Liver (tissue), 9 donors: Measurements from ENCODE around the gene RAP1GAP2. TPM values are rescaled to one million over a fixed set of nuclear protein-coding genes. Genes with fewer than 3 reads are reported as not detected.

Experiments
- DNase-seq: peaks from one replicate; pipeline ENCODE4 v3.0.0-alpha.2; 2017; ENCODE audit warnings: low spot score
- H3K27ac ChIP-seq, 2 donors: one replicate each; pipeline ENCODE4 v1.7.0; 2013; ENCODE audit warnings: inconsistent platforms in 2 of 2, low read length in 2 of 2, control low read depth in 1 of 2, low read depth in 1 of 2, mild to moderate bottlenecking in 1 of 2
- H3K27me3 ChIP-seq, 4 donors: one replicate each; pipeline versions ENCODE4 v1.6.1 to v1.7.0; 2013; ENCODE audit warnings: low read length in 3 of 4, inconsistent platforms in 1 of 4, mild to moderate bottlenecking in 1 of 4, moderate library complexity in 1 of 4; ENCODE audit not compliant: control insufficient read depth in 4 of 4, insufficient read depth in 4 of 4
- H3K36me3 ChIP-seq, 4 donors: one replicate each; pipeline versions ENCODE4 v1.6.1 to v1.7.0; 2013; ENCODE audit warnings: low read length in 3 of 4, mild to moderate bottlenecking in 3 of 4, low read depth in 1 of 4, moderate library complexity in 1 of 4; ENCODE audit not compliant: control insufficient read depth in 4 of 4, insufficient read depth in 3 of 4
- H3K4me1 ChIP-seq, 4 donors: one replicate each; pipeline versions ENCODE4 v1.6.1 to v1.7.0; 2013; ENCODE audit warnings: low read length in 3 of 4, mild to moderate bottlenecking in 3 of 4, moderate library complexity in 1 of 4; ENCODE audit not compliant: control insufficient read depth in 4 of 4, insufficient read depth in 4 of 4
- H3K4me3 ChIP-seq, 3 donors: one replicate each; pipeline versions ENCODE4 v1.6.1 to v1.7.0; 2013; ENCODE audit warnings: low read length in 3 of 3, control low read depth in 1 of 3, low read depth in 1 of 3, mild to moderate bottlenecking in 1 of 3
- H3K9ac ChIP-seq, 2 donors: one replicate each; pipeline ENCODE4 v1.7.0; 2013; ENCODE audit warnings: low read length in 2 of 2, mild to moderate bottlenecking in 2 of 2, moderate library complexity in 2 of 2, control low read depth in 1 of 2, low read depth in 1 of 2
- H3K9me3 ChIP-seq, 4 donors: one replicate each; pipeline versions ENCODE4 v1.6.1 to v1.7.0; 2013; ENCODE audit warnings: low read length in 3 of 4; ENCODE audit not compliant: control insufficient read depth in 4 of 4
- ATF3 ChIP-seq: IDR thresholded peaks from 2 replicates; pipeline ENCODE4 v1.6.1; 2016; ENCODE audit warnings: antibody characterized with exemption
- EGR1 ChIP-seq, 2 donors: IDR thresholded peaks; 2 replicates each; pipeline ENCODE4 v1.6.1; 2016 to 2018; ENCODE audit warnings: antibody characterized with exemption in 2 of 2, low read depth in 2 of 2
- GABPA ChIP-seq, 2 donors: IDR thresholded peaks in 1 of 2; conservative IDR thresholded peaks in 1 of 2; 2 replicates each; pipeline ENCODE4 v1.6.1; 2016; ENCODE audit warnings: antibody characterized with exemption in 2 of 2, mild to moderate bottlenecking in 1 of 2, moderate library complexity in 1 of 2
- HNF4A ChIP-seq, 2 donors: conservative IDR thresholded peaks; 2 replicates each; pipeline ENCODE4 v1.6.1; 2016; ENCODE audit warnings: antibody characterized with exemption in 2 of 2, mild to moderate bottlenecking in 2 of 2
- JUND ChIP-seq, 2 donors: IDR thresholded peaks; 2 replicates each; pipeline ENCODE4 v1.6.1; 2016; ENCODE audit warnings: antibody characterized with exemption in 2 of 2
- NR2F2 ChIP-seq: IDR thresholded peaks from 2 replicates; pipeline ENCODE4 v1.6.1; 2016; ENCODE audit warnings: antibody characterized with exemption
- RAD21 ChIP-seq, 2 donors: IDR thresholded peaks; 2 replicates each; pipeline ENCODE4 v1.6.1; 2016; ENCODE audit warnings: antibody characterized with exemption in 2 of 2, mild to moderate bottlenecking in 2 of 2
- RXRA ChIP-seq, 2 donors: IDR thresholded peaks; 2 replicates each; pipeline ENCODE4 v1.6.1; 2017 to 2018; ENCODE audit warnings: antibody characterized with exemption in 2 of 2, mild to moderate bottlenecking in 1 of 2
- TAF1 ChIP-seq: conservative IDR thresholded peaks from 2 replicates; pipeline ENCODE4 v1.6.1; 2016; ENCODE audit warnings: antibody characterized with exemption, mild to moderate bottlenecking
- YY1 ChIP-seq: IDR thresholded peaks from 2 replicates; pipeline ENCODE4 v1.6.1; 2016; ENCODE audit warnings: antibody characterized with exemption, mild to moderate bottlenecking
- whole genome bisulfite sequencing: extraction: QIAGEN DNeasy Blood & Tissue Kit; methylation state at CpG from one replicate; pipeline ENCODE4 v1.1.7; 2013; 5-methylcytosine and 5-hydroxymethylcytosine counted together
- polyA plus RNA-seq, 2 donors: library from polyadenylated mRNA; stranded (reverse) in 1 of 2; unstranded in 1 of 2; fragments of 200-250 nt in 1 of 2; fragments of >200 nt in 1 of 2; fragmentation: Nextera tagmentation in 1 of 2; extraction: Ambion mirVana in 1 of 2; gene quantifications; one replicate each; pipeline versions ENCODE4 v1.2.1 to v1.2.3, GENCODE V29; 2013 to 2015
- total RNA-seq, 2 donors: library from RNA; depleted of rRNA; stranded (reverse); fragments of >200 nt; gene quantifications; one replicate each; pipeline ENCODE4 v1.2.3, GENCODE V29; 2014
- TF ChIP-seq, protein P1 (sequence below): IDR thresholded peaks from 2 replicates; pipeline ENCODE4 v1.6.1; 2016; ENCODE audit warnings: antibody characterized with exemption
- TF ChIP-seq, protein P2 (sequence below): fragments of 150-350 bp; IDR thresholded peaks from 2 replicates; pipeline ENCODE4 v1.5.1; 2017; ENCODE audit warnings: improper control_type of control experiment, low read depth, low read length; ENCODE audit not compliant: missing input control
- TF ChIP-seq, protein P3 (sequence below): IDR thresholded peaks from 2 replicates; pipeline ENCODE4 v1.6.1; 2016; ENCODE audit warnings: antibody characterized with exemption, mild to moderate bottlenecking
- donor health status: healthy.
- donor health status: healthy.
- donor health status: healthy.
- donor health status: healthy.
- donor health status: healthy.

The RAP1GAP2 gene
- total and polyA plus RNA-seq, 4 donors, result 0.56 to 1.7 (median 1.1) TPM

- Histone ChIP-seq H3K9me3 (no peaks in the 10 kb centered on the region), H3K27ac (no peak overlapping the region), H3K27me3 (no peaks in the 10 kb centered on the region), H3K4me3 (no peak overlapping the region), H3K9ac (no peak overlapping the region), H3K36me3 (no peaks in the 10 kb centered on the region), H3K4me1 (peaks cover 0 to 4% (median 0%) of the 10 kb centered on the region in 4 donors)
- TF ChIP-seq YY1, result no peak
- TF ChIP-seq GABPA (IDR thresholded peaks at IDR 0.05 in 1 of 2, conservative IDR thresholded peaks at IDR 0.05 in 1 of 2), result no peak
- DNase-seq, result no peak
- WGBS, result 78% methylated on average over 11 of the region's 11 CpGs
Measured at GRCh38 chr17:2800367-2800766, 4.1 kb downstream of the RAP1GAP2 start.

GRCh38 chr17:2801841-2802240, 5.6 kb downstream of the RAP1GAP2 start:
- no peak for DNase-seq
- no peaks in the 10 kb centered on the region for H3K36me3 ChIP-seq
- no peak overlapping the region for H3K27ac ChIP-seq
- no peak overlapping the region for H3K4me3 ChIP-seq
- no peak for TF ChIP-seq JUND (IDR thresholded peaks at IDR 0.05)
- no peak for TF ChIP-seq RXRA (IDR thresholded peaks at IDR 0.05)
- TF ChIP-seq, protein P1, sequence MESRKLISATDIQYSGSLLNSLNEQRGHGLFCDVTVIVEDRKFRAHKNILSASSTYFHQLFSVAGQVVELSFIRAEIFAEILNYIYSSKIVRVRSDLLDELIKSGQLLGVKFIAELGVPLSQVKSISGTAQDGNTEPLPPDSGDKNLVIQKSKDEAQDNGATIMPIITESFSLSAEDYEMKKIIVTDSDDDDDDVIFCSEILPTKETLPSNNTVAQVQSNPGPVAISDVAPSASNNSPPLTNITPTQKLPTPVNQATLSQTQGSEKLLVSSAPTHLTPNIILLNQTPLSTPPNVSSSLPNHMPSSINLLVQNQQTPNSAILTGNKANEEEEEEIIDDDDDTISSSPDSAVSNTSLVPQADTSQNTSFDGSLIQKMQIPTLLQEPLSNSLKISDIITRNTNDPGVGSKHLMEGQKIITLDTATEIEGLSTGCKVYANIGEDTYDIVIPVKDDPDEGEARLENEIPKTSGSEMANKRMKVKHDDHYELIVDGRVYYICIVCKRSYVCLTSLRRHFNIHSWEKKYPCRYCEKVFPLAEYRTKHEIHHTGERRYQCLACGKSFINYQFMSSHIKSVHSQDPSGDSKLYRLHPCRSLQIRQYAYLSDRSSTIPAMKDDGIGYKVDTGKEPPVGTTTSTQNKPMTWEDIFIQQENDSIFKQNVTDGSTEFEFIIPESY, result no peak
- TF ChIP-seq RAD21 (IDR thresholded peaks at IDR 0.05), result no peak
- no peak for TF ChIP-seq YY1
- no peaks in the 10 kb centered on the region for H3K27me3 ChIP-seq
- H3K9me3 ChIP-seq, result no peaks in the 10 kb centered on the region
- H3K4me1 ChIP-seq, result no peaks in the 10 kb centered on the region
- no peak overlapping the region for H3K9ac ChIP-seq
- 75% methylated on average over 6 of the region's 6 CpGs for WGBS

- no peaks in the 10 kb centered on the region for H3K4me1 ChIP-seq
- TF ChIP-seq JUND (IDR thresholded peaks at IDR 0.05), result no peak
- no peak for TF ChIP-seq ATF3
- no peak for TF ChIP-seq RAD21 (IDR thresholded peaks at IDR 0.05)
- no peak for TF ChIP-seq HNF4A (conservative IDR thresholded peaks at IDR 0.05)
- TF ChIP-seq NR2F2, result no peak
- TF ChIP-seq EGR1 (IDR thresholded peaks at IDR 0.05; ENCODE audit: low read depth in 2 of 2), result no peak
- no peak for TF ChIP-seq TAF1
- WGBS, result 96% methylated on average over 8 of the region's 8 CpGs
Measured at GRCh38 chr17:2802574-2802973, 6.3 kb downstream of the RAP1GAP2 start.

GRCh38 chr17:2803386-2803785, 7.1 kb downstream of the RAP1GAP2 start:
- Histone ChIP-seq H3K9me3 (no peaks in the 10 kb centered on the region), H3K4me3 (no peak overlapping the region), H3K9ac (no peak overlapping the region), H3K27me3 (no peaks in the 10 kb centered on the region), H3K36me3 (no peaks in the 10 kb centered on the region), H3K4me1 (no peaks in the 10 kb centered on the region), H3K27ac (no peak overlapping the region)
- no peak for DNase-seq
- WGBS, result 88% methylated on average over 14 of the region's 14 CpGs
- TF ChIP-seq, protein P2, sequence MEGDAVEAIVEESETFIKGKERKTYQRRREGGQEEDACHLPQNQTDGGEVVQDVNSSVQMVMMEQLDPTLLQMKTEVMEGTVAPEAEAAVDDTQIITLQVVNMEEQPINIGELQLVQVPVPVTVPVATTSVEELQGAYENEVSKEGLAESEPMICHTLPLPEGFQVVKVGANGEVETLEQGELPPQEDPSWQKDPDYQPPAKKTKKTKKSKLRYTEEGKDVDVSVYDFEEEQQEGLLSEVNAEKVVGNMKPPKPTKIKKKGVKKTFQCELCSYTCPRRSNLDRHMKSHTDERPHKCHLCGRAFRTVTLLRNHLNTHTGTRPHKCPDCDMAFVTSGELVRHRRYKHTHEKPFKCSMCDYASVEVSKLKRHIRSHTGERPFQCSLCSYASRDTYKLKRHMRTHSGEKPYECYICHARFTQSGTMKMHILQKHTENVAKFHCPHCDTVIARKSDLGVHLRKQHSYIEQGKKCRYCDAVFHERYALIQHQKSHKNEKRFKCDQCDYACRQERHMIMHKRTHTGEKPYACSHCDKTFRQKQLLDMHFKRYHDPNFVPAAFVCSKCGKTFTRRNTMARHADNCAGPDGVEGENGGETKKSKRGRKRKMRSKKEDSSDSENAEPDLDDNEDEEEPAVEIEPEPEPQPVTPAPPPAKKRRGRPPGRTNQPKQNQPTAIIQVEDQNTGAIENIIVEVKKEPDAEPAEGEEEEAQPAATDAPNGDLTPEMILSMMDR, result no peak
- no peak for TF ChIP-seq TAF1
- TF ChIP-seq RXRA (IDR thresholded peaks at IDR 0.05), result no peak
- TF ChIP-seq ATF3, result no peak
- TF ChIP-seq, protein P3, sequence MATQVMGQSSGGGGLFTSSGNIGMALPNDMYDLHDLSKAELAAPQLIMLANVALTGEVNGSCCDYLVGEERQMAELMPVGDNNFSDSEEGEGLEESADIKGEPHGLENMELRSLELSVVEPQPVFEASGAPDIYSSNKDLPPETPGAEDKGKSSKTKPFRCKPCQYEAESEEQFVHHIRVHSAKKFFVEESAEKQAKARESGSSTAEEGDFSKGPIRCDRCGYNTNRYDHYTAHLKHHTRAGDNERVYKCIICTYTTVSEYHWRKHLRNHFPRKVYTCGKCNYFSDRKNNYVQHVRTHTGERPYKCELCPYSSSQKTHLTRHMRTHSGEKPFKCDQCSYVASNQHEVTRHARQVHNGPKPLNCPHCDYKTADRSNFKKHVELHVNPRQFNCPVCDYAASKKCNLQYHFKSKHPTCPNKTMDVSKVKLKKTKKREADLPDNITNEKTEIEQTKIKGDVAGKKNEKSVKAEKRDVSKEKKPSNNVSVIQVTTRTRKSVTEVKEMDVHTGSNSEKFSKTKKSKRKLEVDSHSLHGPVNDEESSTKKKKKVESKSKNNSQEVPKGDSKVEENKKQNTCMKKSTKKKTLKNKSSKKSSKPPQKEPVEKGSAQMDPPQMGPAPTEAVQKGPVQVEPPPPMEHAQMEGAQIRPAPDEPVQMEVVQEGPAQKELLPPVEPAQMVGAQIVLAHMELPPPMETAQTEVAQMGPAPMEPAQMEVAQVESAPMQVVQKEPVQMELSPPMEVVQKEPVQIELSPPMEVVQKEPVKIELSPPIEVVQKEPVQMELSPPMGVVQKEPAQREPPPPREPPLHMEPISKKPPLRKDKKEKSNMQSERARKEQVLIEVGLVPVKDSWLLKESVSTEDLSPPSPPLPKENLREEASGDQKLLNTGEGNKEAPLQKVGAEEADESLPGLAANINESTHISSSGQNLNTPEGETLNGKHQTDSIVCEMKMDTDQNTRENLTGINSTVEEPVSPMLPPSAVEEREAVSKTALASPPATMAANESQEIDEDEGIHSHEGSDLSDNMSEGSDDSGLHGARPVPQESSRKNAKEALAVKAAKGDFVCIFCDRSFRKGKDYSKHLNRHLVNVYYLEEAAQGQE, result no peak
- TF ChIP-seq YY1, result no peak
- TF ChIP-seq, protein P1, result no peak

More at GRCh38 chr17:2802574-2802973, 6.3 kb downstream of the RAP1GAP2 start:
- Histone ChIP-seq H3K9ac (no peak overlapping the region), H3K4me3 (no peak overlapping the region), H3K36me3 (no peaks in the 10 kb centered on the region), H3K9me3 (no peaks in the 10 kb centered on the region), H3K27ac (no peak overlapping the region), H3K27me3 (no peaks in the 10 kb centered on the region)
- no peak for DNase-seq
